Stimulated activated naive CD8-positive, alpha-beta T cell treated with anti-CD3 and anti-CD28 coated beads, Interleukin-15, amount 100 ng/mL, for 72 hours (primary cell): ENCODE results near the gene MCM9.
A peak's percentile ranks its signal among the peaks of the same experiment; 100 is the strongest.

ENCODE experiments used
- ATAC-seq: fragments of 150-1000 bp; cut with Tn5 transposase; 2 replicates; pipeline ENCODE4 v1.10.0; 2021; ENCODE audit warnings: mild to moderate bottlenecking, moderate library complexity
- DNase-seq, 2 donors: peaks; one replicate each; pipeline ENCODE4 v3.0.0; 2021 to 2022
- H3K27ac Mint-ChIP-seq, 2 donors: one replicate each; pipeline ENCODE4 v1.8.0; 2022; ENCODE audit warnings: mild to moderate bottlenecking in 2 of 2, mixed read lengths in 2 of 2, moderate library complexity in 2 of 2
- H3K27me3 Mint-ChIP-seq: one replicate; pipeline ENCODE4 v1.8.0; 2022; ENCODE audit warnings: mixed read lengths
- H3K4me1 Mint-ChIP-seq: one replicate; pipeline ENCODE4 v1.8.0; 2022; ENCODE audit warnings: mild to moderate bottlenecking, mixed read lengths
- H3K4me3 Mint-ChIP-seq, 2 donors: one replicate each; pipeline ENCODE4 v1.8.0; 2022; ENCODE audit warnings: mild to moderate bottlenecking in 2 of 2, mixed read lengths in 2 of 2, moderate library complexity in 1 of 2
- H3K9me3 Mint-ChIP-seq, 2 donors: one replicate each; pipeline ENCODE4 v1.8.0; 2022; ENCODE audit warnings: mixed read lengths in 2 of 2

MCM9 gene

DNA sequence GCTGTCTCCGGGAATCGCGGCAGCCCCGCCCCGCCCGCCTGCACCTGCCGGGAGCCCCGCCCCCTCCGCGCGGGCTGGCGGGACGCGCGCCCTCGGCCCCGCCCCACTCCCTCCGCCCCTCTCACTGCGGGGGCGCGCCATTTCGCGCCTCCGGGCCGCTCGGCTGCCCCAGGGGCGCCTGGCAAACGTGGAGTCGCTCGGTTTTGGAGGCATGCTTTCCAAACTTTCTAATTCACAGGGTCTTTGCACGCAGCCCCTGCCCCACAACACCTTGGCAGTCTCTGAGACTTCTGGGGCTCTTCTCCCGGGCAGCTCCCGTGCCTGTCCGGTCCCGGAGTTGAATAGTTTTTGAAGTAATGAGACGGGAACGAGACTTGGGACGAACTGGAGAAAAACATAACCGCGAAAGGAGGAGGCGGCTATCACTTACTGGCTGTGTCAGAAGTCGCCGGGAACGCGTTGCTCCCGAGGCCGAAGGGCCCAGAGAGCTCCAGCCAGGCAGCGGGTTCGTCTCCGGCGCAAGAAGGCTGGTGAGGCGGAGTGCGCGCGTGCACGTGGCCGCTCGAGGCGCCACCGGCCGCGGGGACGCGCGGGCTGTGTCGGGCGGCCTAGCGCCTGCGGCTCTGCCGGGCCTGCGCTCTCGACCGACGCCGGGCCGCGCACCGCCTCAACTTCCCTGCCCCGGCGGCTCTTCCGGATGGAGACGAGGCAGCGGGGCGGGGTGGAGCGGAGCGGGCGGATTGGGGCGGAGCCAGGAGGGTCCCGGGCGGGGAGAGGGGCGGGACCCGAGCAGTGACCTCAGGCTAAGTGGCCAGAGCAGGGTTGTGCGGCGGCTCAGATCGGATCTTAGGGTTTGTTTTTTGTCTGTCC is at the start of gene MCM9:
Gene MCM9, minus strand, starts transcription at position 699 of the 870 bp plus-strand sequence. CDS start 3,436 bp downstream, outside the sequence.
- Mint-ChIP-seq H3K9me3 (peaks cover 5 to 10% of the 10 kb centered on the region in 2 donors), H3K4me3 (peak within 1 kb of the TSS; percentile 93 to 95), H3K4me1 (peaks cover 40% of the 10 kb centered on the region), H3K27ac (peak within 1 kb of the TSS; percentile 88 to 97), H3K27me3 (no peaks in the 10 kb centered on the region)
- DNase-seq (peak; percentile 89 to 91), ATAC-seq (peak; percentile 97)

DNA sequence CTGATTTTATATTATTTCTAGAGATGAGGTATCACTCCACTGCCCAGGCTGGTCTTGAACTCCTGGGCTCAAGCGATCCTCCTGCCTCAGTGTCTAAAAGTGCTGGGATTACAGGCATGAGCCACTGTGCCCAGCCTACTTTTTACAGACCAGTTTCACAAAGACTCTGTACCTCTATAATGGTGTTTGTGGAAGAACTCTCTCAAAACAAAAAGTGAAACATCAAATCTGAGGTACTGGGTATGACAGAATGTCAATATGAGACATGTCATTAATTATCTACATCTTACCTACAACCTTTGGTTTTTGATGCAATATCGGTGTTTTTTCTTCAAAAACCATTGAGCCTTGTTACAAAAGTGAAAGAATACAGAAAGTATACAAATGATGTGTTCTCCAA is 49.4 kb upstream of the MCM9 start:
- no peak for ATAC-seq
- H3K4me3 Mint-ChIP-seq: no peak overlapping the region
- DNase-seq: no peak
- no peaks in the 10 kb centered on the region for H3K27me3 Mint-ChIP-seq
- no peaks in the 10 kb centered on the region for H3K4me1 Mint-ChIP-seq
- peak overlapping the region in 1 of 2 donors; percentile 19 for H3K27ac Mint-ChIP-seq
- H3K9me3 Mint-ChIP-seq: no peaks in the 10 kb centered on the region

DNA sequence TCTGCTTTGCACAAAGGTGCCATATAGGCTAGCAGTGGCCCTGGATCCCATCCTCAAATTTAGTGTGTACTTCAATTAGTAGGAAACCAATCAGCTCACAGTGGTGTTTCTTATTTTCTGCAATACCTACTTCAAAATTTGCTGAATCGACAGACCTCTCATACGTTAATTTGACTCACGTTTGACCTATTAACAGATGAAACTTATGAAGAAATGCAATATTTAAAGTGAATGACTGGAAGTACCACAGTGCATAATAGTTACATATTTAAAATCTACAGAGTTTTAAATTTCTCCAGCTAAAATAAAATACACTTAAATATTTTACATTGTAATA is 47.6 kb upstream of the MCM9 start:
- Mint-ChIP-seq H3K27ac (no peak overlapping the region), H3K27me3 (no peaks in the 10 kb centered on the region)
- no peak for ATAC-seq

DNA sequence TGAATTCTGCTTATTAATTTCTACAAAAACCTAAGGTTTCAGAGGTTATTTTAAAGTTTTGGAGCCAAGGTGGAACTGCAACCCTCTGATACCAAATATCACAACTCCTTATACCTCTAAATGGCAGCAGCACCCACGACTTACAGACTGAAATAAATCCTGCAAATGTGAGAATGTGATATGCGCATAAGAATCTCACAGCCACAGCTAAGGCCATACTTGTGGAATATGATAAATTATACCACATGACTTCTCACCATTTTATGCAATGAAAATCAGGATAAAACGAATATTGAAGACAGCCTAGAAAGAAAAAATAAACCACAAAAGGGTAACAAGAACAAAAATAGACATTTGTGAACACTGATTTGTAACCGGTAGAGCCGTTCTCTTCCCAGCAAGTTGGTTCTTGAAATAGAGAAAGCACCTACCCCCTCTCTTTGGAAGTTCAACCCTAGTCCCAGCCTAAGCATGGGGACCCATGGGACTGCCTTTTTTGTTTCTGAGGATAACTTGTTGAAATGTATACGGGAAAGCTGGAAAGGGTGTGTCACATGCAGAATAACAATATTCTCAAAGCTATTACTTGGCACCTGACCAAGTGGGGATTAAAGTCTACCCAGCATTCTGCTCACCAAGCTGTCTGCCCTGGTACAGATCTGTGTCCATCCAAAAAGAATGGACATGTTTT is 47.1 kb upstream of the MCM9 start:
- no peak for DNase-seq
- no peak for ATAC-seq
- Mint-ChIP-seq H3K4me1 (no peaks in the 10 kb centered on the region), H3K27me3 (no peaks in the 10 kb centered on the region), H3K27ac (no peak overlapping the region), H3K9me3 (no peaks in the 10 kb centered on the region), H3K4me3 (no peak overlapping the region)

More for the DNA sequence above, 47.6 kb upstream of the MCM9 start:
- Mint-ChIP-seq H3K9me3 (no peaks in the 10 kb centered on the region), H3K4me1 (no peaks in the 10 kb centered on the region), H3K4me3 (no peak overlapping the region)
- DNase-seq: no peak

DNA sequence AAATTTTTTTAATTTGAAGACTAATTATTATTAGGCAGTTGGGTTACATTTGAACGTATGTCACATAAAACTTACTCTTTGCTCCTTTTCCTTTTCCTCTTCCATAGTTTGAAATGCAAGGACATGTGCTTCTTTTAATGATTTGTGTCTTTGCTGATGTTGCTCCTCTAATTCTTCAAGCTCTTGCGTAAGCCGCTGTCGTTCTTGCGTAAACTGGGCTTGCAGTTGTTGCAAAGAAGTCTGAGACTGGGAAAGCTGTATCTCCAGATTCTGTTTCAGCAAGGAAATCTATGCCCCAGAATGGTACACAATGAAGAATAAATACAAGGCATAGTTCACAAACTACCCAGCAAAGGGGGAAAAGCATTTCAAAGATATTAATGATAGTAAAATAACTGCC is 45.1 kb upstream of the MCM9 start:
- H3K9me3 Mint-ChIP-seq: no peaks in the 10 kb centered on the region

DNA sequence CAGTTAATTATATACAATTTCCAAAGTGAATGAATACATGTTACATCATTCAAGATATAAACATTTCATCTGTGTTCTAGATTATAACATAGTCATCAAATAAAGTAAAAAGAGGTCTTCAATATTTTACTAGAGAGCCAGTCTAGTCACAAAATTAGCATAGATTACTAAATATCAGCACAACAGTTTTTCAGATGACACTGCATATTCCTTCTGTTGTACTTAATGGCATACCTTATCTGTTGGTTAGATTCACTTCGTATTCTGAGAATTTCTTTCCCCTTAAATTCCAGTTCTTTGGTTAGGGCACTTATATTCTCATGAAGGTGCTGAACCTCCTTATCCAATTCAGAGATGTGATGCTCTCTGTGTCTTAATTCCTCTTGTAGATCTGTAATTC is 39.8 kb upstream of the MCM9 start:
- no peaks in the 10 kb centered on the region for H3K27me3 Mint-ChIP-seq
- DNase-seq: no peak
- ATAC-seq: no peak
- H3K4me3 Mint-ChIP-seq: no peak overlapping the region
- peak overlapping the region; percentile 2 to 27 for H3K27ac Mint-ChIP-seq
- H3K4me1 Mint-ChIP-seq: no peaks in the 10 kb centered on the region
- no peaks in the 10 kb centered on the region for H3K9me3 Mint-ChIP-seq

More for the DNA sequence above, 45.1 kb upstream of the MCM9 start:
- H3K27ac Mint-ChIP-seq: no peak overlapping the region
- no peaks in the 10 kb centered on the region for H3K27me3 Mint-ChIP-seq
- no peak overlapping the region for H3K4me3 Mint-ChIP-seq
- DNase-seq: no peak
- no peak for ATAC-seq
- no peaks in the 10 kb centered on the region for H3K4me1 Mint-ChIP-seq

DNA sequence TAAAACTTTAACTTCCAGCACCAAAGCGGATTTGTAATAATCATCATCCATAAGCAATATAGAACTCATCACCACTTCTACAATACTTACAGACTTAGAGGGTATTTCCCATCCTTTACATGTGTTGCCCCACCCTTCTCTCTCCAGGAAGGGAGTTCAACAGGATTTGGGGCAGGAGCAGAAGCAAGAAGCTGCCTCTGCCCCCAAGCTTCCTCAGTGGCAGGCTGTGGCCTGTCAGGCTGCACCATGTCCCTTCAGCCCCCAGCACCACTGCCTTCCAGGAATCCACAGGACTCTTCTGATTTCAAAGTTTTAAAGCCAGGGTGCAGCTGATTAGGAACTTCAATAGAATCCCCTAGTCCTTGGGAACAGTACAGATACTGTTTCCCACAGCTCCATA is 36.7 kb upstream of the MCM9 start:
- DNase-seq: no peak
- ATAC-seq: no peak
- Mint-ChIP-seq H3K9me3 (no peaks in the 10 kb centered on the region), H3K4me1 (no peaks in the 10 kb centered on the region), H3K4me3 (no peak overlapping the region), H3K27ac (peak overlapping the region in 1 of 2 donors; percentile 39), H3K27me3 (no peaks in the 10 kb centered on the region)

DNA sequence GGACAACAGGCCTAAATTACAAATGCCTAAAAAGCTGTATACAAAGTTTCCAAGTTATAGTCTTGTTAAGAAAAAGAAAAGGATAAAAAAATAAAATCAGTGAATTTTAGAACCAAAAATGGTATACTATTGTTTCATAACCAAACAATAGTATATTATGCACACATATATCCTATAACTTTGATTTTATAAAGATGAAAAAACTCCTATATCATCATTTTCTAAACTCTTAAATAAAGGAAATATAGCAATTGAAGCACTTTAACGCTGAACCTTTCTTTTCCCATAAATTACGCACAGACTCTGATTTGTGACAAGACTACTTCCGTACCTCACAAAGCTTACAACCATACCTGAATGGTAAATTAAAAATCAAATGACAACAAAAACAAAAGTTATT is 35.9 kb upstream of the MCM9 start:
- H3K4me1 Mint-ChIP-seq: no peaks in the 10 kb centered on the region
- DNase-seq (no peak), ATAC-seq (no peak)
- H3K27me3 Mint-ChIP-seq: no peaks in the 10 kb centered on the region
- no peak overlapping the region for H3K27ac Mint-ChIP-seq
- no peaks in the 10 kb centered on the region for H3K9me3 Mint-ChIP-seq
- H3K4me3 Mint-ChIP-seq: no peak overlapping the region

DNA sequence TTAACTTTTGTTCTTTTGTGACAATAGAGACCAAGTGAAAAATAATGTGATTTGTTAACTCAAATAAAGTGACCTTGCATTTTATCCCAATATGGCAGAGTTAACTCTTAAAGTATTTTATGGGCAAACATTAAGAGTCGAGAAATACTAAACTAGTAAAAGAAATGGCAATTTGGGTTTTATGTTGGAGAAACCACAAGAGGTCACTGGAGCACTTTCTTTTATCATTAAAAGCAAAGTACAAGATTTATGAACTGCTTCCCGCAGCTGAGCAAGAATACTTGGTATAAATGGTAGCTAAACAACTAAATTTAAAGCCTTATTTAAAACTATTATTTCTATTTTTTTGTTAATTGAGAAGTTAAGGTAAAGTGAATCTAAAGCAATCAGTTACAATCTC is 33.5 kb upstream of the MCM9 start:
- Mint-ChIP-seq H3K4me1 (no peaks in the 10 kb centered on the region), H3K4me3 (no peak overlapping the region), H3K27ac (no peak overlapping the region), H3K9me3 (no peaks in the 10 kb centered on the region), H3K27me3 (no peaks in the 10 kb centered on the region)
- DNase-seq: no peak
- ATAC-seq: no peak

DNA sequence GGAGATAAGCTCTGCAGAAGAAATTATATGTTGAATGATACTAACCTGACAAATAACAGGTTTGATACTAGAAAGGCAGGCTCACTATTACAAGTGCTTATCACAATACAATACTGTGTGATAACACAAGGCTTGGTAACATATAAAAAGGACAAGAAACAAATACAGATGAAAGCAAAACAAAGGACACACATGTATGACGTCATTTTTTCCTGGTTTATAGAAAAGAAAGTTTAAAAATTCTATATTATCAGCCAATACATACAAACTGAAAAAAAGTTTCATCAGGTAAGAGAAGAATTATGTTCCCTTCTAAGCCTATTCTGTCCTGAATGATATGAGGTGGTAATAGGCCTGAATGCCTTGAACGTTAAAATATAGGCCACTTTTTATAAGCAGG is 32.3 kb upstream of the MCM9 start:
- Mint-ChIP-seq H3K4me3 (no peak overlapping the region), H3K27ac (no peak overlapping the region), H3K27me3 (no peaks in the 10 kb centered on the region), H3K9me3 (no peaks in the 10 kb centered on the region), H3K4me1 (no peaks in the 10 kb centered on the region)
- DNase-seq (no peak), ATAC-seq (no peak)

DNA sequence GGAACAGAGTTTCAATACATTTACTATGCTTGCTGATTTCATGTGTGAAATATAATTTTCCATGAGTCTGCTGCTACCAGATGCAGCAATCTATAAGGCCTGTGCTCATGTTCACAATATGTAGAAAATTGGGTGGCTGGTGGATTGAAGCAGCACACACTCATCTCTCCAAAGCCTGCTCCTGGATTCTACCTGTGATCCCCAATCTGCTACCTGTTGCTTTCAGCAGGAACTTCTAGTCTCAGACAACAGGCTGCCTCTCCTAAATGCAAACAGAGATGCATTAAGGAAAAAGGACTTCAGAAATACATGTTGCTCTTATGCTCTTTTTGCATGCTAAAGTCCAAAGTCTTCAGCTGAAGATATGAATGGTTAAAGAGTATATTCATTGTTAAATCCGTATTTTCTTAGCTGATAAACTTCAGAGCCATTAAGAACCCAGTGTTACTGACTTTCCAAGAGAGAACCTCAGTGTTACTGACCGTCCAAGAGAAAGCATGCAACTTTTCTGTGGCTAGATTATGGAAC is 30.9 kb upstream of the MCM9 start:
- H3K4me3 Mint-ChIP-seq: no peak overlapping the region
- H3K27me3 Mint-ChIP-seq: no peaks in the 10 kb centered on the region
- no peaks in the 10 kb centered on the region for H3K9me3 Mint-ChIP-seq
- H3K4me1 Mint-ChIP-seq: no peaks in the 10 kb centered on the region
- no peak overlapping the region for H3K27ac Mint-ChIP-seq
- DNase-seq (no peak), ATAC-seq (no peak)

DNA sequence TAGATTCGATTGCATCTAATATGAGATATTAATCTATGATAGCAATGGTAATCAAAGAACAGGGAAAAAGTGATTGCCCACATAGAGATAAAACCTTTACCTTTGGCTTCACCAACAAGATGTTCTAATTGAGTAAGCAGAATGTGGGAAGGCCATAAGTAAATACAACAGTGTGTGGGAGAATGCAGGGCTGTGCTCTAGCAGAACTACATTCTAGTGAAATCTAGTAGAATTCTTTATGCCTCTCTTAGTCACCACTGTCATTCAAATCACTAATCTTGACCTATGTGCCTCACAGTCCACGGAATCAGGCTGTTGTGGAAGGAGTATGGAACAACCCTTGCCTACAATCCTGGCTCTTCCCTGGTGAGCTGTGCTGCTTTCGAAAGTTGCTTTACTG is 30.4 kb upstream of the MCM9 start:
- Mint-ChIP-seq H3K9me3 (no peaks in the 10 kb centered on the region), H3K27ac (no peak overlapping the region), H3K4me1 (no peaks in the 10 kb centered on the region), H3K27me3 (no peaks in the 10 kb centered on the region), H3K4me3 (no peak overlapping the region)
- ATAC-seq (no peak), DNase-seq (no peak)

DNA sequence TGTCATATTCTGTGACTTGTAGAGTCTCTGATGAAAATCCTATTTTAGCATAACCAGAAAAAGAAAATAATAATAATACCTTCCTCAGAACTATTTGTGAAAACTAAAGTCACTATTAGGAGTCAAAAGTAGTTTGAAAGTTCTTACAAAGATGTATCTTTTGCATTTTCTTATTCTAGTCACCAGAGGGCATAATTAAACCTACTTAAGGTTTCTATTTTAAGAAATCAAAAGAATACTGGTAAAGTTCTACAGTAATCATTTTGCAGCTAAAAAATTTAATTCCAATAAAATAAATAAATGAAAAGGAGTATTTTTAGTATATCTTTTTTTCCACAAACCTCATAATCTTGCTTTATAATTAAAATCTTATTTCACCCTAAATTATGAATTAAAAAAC is 28.0 kb upstream of the MCM9 start:
- H3K9me3 Mint-ChIP-seq: no peaks in the 10 kb centered on the region
- ATAC-seq (no peak), DNase-seq (no peak)
- H3K4me3 Mint-ChIP-seq: no peak overlapping the region
- H3K27ac Mint-ChIP-seq: no peak overlapping the region
- H3K4me1 Mint-ChIP-seq: peaks cover 11% of the 10 kb centered on the region
- H3K27me3 Mint-ChIP-seq: no peaks in the 10 kb centered on the region

DNA sequence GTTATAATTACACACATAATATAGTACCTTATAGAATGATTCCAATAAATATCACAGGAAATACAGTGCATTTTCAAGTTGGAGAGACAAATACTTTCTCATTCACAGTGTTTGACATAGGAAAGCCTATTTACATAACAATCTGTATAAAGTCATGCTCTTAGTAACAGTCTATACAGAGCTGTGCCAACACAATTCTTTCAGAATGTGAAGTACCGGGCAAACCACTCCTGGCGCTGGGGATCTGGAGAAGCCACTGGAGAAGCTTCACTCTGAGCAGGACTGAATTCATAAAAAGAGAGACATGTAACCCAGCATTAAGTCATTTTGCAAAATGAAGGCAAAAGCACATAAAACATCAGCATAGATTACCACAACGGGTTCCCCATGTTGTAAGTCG is 24.9 kb upstream of the MCM9 start:
- no peaks in the 10 kb centered on the region for H3K27me3 Mint-ChIP-seq
- H3K4me3 Mint-ChIP-seq: no peak overlapping the region
- no peak for DNase-seq
- no peak for ATAC-seq
- H3K4me1 Mint-ChIP-seq: peaks cover 11% of the 10 kb centered on the region
- no peaks in the 10 kb centered on the region for H3K9me3 Mint-ChIP-seq
- no peak overlapping the region for H3K27ac Mint-ChIP-seq

DNA sequence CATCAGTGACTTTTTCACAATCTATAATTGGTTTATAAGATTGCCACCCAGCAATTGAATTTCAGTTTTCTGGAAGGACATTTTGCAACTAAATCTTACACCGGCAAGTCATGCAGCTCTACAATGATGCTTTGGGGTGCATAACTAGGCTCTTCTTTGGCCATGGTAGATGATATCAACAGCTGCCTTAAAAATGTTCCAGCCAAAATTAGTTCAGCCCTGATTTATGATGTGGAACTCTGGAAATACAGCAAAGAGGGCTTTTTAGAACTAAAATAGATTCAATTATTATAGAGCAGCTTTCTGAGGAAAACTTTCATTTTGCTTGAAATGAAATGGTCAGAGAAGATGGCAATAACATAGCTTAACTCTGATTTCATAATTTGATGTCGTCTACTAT is 18.4 kb upstream of the MCM9 start:
- ATAC-seq (no peak), DNase-seq (no peak)
- H3K4me3 Mint-ChIP-seq: no peak overlapping the region
- H3K4me1 Mint-ChIP-seq: peaks cover under 1% of the 10 kb centered on the region
- no peaks in the 10 kb centered on the region for H3K27me3 Mint-ChIP-seq
- no peak overlapping the region for H3K27ac Mint-ChIP-seq
- H3K9me3 Mint-ChIP-seq: peaks cover 10 to 20% of the 10 kb centered on the region in 2 donors

DNA sequence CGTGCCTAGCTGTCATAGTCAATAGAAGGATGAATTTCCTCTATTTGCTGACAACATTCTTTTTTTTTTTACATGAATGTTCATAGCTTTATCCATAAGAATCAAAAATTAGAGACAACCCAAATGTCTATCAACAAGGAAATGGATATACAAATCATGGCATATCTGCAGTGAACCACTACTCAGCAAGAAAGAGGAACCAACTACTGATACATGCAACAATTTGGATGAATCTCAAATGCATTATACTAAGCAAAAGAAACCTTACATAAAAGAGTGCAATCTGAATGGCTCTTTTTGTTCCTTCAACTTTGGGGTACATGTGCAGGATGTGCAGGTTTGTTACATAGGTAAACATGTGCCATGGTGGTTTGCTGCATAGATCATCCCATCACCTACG is 17.7 kb upstream of the MCM9 start:
- H3K27ac Mint-ChIP-seq: no peak overlapping the region
- DNase-seq: no peak
- no peak for ATAC-seq

More for the DNA sequence above, 17.7 kb upstream of the MCM9 start:
- H3K9me3 Mint-ChIP-seq: peaks cover 10 to 21% of the 10 kb centered on the region in 2 donors
- no peaks in the 10 kb centered on the region for H3K4me1 Mint-ChIP-seq
- H3K27me3 Mint-ChIP-seq: no peaks in the 10 kb centered on the region
- H3K4me3 Mint-ChIP-seq: no peak overlapping the region
